Retina (tissue), 1 donor: ENCODE measurements around the gene C1QTNF12.
"Not testable (repeated sequence)": the region's sequence is repeated elsewhere in the genome, so short reads cannot be mapped to it uniquely, and the experiment has no call there.

Experiments used
- DNase-seq: peaks from one replicate; pipeline ENCODE4 v3.0.0-alpha.2; 2016

The C1QTNF12 gene

DNA sequence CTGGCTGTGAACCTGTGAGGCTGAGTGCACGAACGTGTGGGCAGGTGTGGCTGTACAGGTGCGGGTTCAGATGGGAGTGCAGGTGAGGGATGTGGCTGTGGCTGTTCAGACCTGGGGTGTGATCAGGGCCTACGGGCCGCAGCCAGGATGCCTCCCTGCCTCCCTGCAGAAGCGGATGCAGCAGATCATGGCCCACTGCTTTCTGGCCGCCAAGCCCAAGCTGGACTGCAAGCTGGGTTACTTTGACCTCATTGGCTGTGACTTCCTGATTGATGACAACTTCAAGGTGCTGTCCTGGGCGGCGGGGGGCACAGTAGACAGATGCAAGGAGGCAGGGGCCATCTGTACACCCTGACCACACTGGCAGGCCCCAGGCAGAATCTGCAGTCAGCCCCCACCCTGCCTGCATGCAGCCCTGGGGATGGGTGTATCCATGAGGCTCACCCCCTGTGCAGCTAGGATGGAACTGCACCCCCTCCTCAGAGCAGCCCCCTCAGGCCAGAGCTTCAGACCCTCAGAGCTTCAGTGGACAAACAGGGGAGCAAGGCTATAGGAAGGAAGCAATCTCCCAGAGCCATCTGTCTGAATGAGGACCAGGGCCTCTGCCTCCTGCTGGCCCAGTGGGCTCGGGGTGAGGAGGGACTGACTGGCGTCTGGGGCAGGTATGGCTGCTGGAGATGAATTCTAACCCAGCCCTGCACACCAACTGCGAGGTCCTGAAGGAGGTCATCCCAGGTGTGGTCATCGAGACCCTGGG is 49.9 kb downstream of the C1QTNF12 start:
- no peak for DNase-seq

DNA sequence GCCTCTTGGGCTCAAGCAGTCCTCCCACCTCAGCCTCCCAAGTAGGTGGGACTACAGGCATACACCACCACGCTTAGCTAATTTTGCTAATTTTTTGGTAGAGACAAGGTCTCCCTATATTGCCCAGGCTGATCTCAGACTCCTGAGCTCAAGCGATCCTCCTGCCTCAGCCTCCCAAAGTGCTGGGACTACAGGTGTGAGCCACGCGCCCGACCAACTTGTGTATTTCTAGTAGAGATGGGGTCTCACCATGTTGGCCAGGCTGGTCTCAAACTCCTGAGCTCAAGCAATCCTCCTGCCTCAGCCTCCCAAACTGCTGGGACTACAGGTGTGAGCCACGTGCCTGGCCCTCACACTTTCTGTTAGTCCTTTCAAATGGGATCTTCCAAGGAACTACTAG is 50.8 kb downstream of the C1QTNF12 start:
- not testable (repeated sequence) for DNase-seq

DNA sequence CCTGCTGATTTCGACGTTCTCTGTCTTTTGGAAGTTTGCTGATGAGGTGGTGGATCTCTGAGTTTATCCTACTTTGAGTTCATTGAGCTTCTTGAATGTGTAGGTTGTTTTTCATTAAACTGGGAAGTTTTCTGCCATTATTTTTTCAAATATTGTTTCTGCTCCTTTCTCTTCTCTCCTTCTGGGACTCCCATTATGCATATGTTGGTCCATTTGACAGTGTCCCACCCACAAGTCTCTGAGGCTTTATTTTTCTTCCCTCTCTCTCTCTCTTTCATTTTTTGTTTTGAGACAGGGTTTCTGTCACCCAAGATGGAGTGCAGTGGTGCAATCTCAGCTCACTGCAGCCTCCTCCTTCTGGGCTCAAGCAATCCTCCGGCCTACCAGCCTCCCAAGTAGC is 51.8 kb downstream of the C1QTNF12 start:
- no peak for DNase-seq
